IPS-20b (cell line): ENCODE results near the gene FIGN.

Experiments used
- H3K27ac ChIP-seq: one replicate; pipeline ENCODE4 v1.5.1; 2013; ENCODE audit warnings: low read length
- H3K27me3 ChIP-seq: 2 replicates; pipeline ENCODE4 v1.6.1; 2013; ENCODE audit warnings: mild to moderate bottlenecking, low read length, inconsistent platforms; ENCODE audit not compliant: insufficient read depth
- H3K36me3 ChIP-seq: 2 replicates; pipeline ENCODE4 v1.6.1; 2013; ENCODE audit warnings: low read depth, mild to moderate bottlenecking, inconsistent platforms, low read length, moderate library complexity; ENCODE audit not compliant: insufficient read depth
- H3K4me1 ChIP-seq: 2 replicates; pipeline ENCODE4 v1.6.1; 2013; ENCODE audit warnings: mild to moderate bottlenecking, control low read depth, inconsistent platforms, low read length, moderate library complexity; ENCODE audit not compliant: insufficient read depth
- H3K4me3 ChIP-seq: 2 replicates; pipeline ENCODE4 v1.5.1; 2013; ENCODE audit warnings: mild to moderate bottlenecking, low read length, inconsistent platforms
- H3K9ac ChIP-seq: 2 replicates; pipeline ENCODE4 v1.6.1; 2013; ENCODE audit warnings: low read depth, mild to moderate bottlenecking, inconsistent platforms, low read length, moderate library complexity
- H3K9me3 ChIP-seq: 2 replicates; pipeline ENCODE4 v1.6.1; 2013; ENCODE audit warnings: mild to moderate bottlenecking, low read depth, low read length, inconsistent platforms; ENCODE audit not compliant: insufficient read depth

The FIGN gene

GRCh38 chr2:163605779-163606178 lies 130.0 kb downstream of the FIGN start:
- H3K27me3 ChIP-seq: no peaks in the 10 kb centered on the region

GRCh38 chr2:163604941-163605555 lies 130.8 kb downstream of the FIGN start:
- Histone ChIP-seq H3K9ac (no peak overlapping the region), H3K36me3 (peaks cover 13% of the 10 kb centered on the region), H3K9me3 (no peaks in the 10 kb centered on the region), H3K4me3 (no peak overlapping the region), H3K4me1 (peaks cover 40% of the 10 kb centered on the region), H3K27ac (no peak overlapping the region), H3K27me3 (no peaks in the 10 kb centered on the region)

More at GRCh38 chr2:163605779-163606178, 130.0 kb downstream of the FIGN start:
- Histone ChIP-seq H3K9ac (no peak overlapping the region), H3K36me3 (peaks cover 21% of the 10 kb centered on the region), H3K4me3 (no peak overlapping the region), H3K4me1 (peaks cover 33% of the 10 kb centered on the region), H3K9me3 (no peaks in the 10 kb centered on the region), H3K27ac (no peak overlapping the region)

GRCh38 chr2:163602196-163602595 lies 133.6 kb downstream of the FIGN start:
- H3K9me3 ChIP-seq: no peaks in the 10 kb centered on the region
- H3K4me1 ChIP-seq: peaks cover 51% of the 10 kb centered on the region
- H3K36me3 ChIP-seq: no peaks in the 10 kb centered on the region
- H3K27ac ChIP-seq: no peak overlapping the region
- no peak overlapping the region for H3K9ac ChIP-seq
- no peak overlapping the region for H3K4me3 ChIP-seq
- H3K27me3 ChIP-seq: no peaks in the 10 kb centered on the region

- Histone ChIP-seq H3K9ac (no peak overlapping the region), H3K27me3 (no peaks in the 10 kb centered on the region), H3K36me3 (no peaks in the 10 kb centered on the region), H3K4me3 (peak overlapping the region; percentile 40; the same call in 1 of the 2 replicates), H3K4me1 (peaks cover 51% of the 10 kb centered on the region), H3K27ac (no peak overlapping the region), H3K9me3 (no peaks in the 10 kb centered on the region)
Observed at GRCh38 chr2:163601377-163601776, 134.4 kb downstream of the FIGN start.

GRCh38 chr2:163600801-163601200 lies 135.0 kb downstream of the FIGN start:
- Histone ChIP-seq H3K27me3 (no peaks in the 10 kb centered on the region), H3K4me1 (peaks cover 46% of the 10 kb centered on the region), H3K9ac (no peak overlapping the region), H3K9me3 (no peaks in the 10 kb centered on the region), H3K36me3 (no peaks in the 10 kb centered on the region), H3K4me3 (peak overlapping the region; percentile 40; the same call in 1 of the 2 replicates), H3K27ac (no peak overlapping the region)

- Histone ChIP-seq H3K4me3 (no peak overlapping the region), H3K27ac (no peak overlapping the region), H3K4me1 (peaks cover 38% of the 10 kb centered on the region), H3K27me3 (no peaks in the 10 kb centered on the region), H3K9ac (no peak overlapping the region), H3K36me3 (no peaks in the 10 kb centered on the region), H3K9me3 (no peaks in the 10 kb centered on the region)
Observed at GRCh38 chr2:163595028-163595427, 140.8 kb downstream of the FIGN start.

GRCh38 chr2:163594497-163594896 lies 141.3 kb downstream of the FIGN start:
- Histone ChIP-seq H3K4me1 (peaks cover 33% of the 10 kb centered on the region), H3K27me3 (no peaks in the 10 kb centered on the region), H3K27ac (no peak overlapping the region), H3K36me3 (no peaks in the 10 kb centered on the region), H3K9ac (no peak overlapping the region), H3K9me3 (no peaks in the 10 kb centered on the region), H3K4me3 (no peak overlapping the region)

- Histone ChIP-seq H3K9ac (no peak overlapping the region), H3K27ac (no peak overlapping the region), H3K4me3 (no peak overlapping the region; the same call in 1 of the 2 replicates), H3K27me3 (no peaks in the 10 kb centered on the region), H3K9me3 (no peaks in the 10 kb centered on the region), H3K36me3 (no peaks in the 10 kb centered on the region), H3K4me1 (peaks cover 27% of the 10 kb centered on the region)
Observed at GRCh38 chr2:163593982-163594381, 141.8 kb downstream of the FIGN start.

GRCh38 chr2:163592954-163593622 lies 142.7 kb downstream of the FIGN start:
- no peak overlapping the region for H3K27ac ChIP-seq
- no peaks in the 10 kb centered on the region for H3K27me3 ChIP-seq
- no peak overlapping the region for H3K9ac ChIP-seq
- no peak overlapping the region for H3K4me3 ChIP-seq
- peaks cover 27% of the 10 kb centered on the region for H3K4me1 ChIP-seq
- no peaks in the 10 kb centered on the region for H3K36me3 ChIP-seq
- H3K9me3 ChIP-seq: no peaks in the 10 kb centered on the region

- Histone ChIP-seq H3K4me1 (peaks cover 27% of the 10 kb centered on the region), H3K36me3 (no peaks in the 10 kb centered on the region), H3K27ac (no peak overlapping the region), H3K9me3 (no peaks in the 10 kb centered on the region), H3K27me3 (no peaks in the 10 kb centered on the region), H3K4me3 (no peak overlapping the region), H3K9ac (no peak overlapping the region)
Observed at GRCh38 chr2:163591461-163591860, 144.3 kb downstream of the FIGN start.

- Histone ChIP-seq H3K9me3 (no peaks in the 10 kb centered on the region), H3K36me3 (no peaks in the 10 kb centered on the region), H3K27me3 (no peaks in the 10 kb centered on the region), H3K4me1 (no peaks in the 10 kb centered on the region), H3K4me3 (no peak overlapping the region), H3K9ac (no peak overlapping the region), H3K27ac (no peak overlapping the region)
Observed at GRCh38 chr2:163580757-163581156, 155.1 kb downstream of the FIGN start.

GRCh38 chr2:163574309-163574708 lies 161.5 kb downstream of the FIGN start:
- Histone ChIP-seq H3K27ac (no peak overlapping the region), H3K36me3 (no peaks in the 10 kb centered on the region), H3K9ac (no peak overlapping the region), H3K9me3 (no peaks in the 10 kb centered on the region), H3K4me3 (no peak overlapping the region), H3K4me1 (no peaks in the 10 kb centered on the region), H3K27me3 (no peaks in the 10 kb centered on the region)
